Kasumi-1 (cell line): ENCODE data around the gene ST3GAL3.
"Not testable (repeated sequence)": the region's sequence is repeated elsewhere in the genome, so short reads cannot be mapped to it uniquely, and the experiment has no call there.

Source experiments
- DNase-seq, 2 experiments: peaks; one replicate each; lab custom pipeline; 2025; lab: John Stamatoyannopoulos, UW

The ST3GAL3 gene

GRCh38 chr1:43703836-43704235 lies 3.5 kb upstream of the ST3GAL3 start:
- no peak for DNase-seq

GRCh38 chr1:43704838-43705237 lies 2.5 kb upstream of the ST3GAL3 start:
- peak; percentile 21 for DNase-seq

DNA sequence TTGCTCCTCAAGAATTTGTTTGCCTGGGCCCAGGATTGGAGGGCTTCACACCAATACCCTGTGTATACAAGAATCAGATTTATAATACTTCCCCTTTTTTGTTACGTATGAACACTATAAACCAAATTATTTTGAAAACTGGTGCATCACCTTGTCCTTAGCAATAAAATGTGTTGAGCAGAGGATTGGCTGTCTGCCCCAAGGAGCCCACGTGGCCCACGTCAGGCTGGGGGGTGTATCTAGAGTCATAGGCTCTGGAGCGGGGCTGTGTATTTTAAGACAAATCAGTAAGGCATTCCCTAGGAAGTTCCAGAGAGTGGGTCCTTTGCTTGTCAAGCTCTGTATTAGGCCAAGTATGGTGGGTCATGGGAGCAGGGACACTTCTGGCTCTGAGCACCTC lies 2.0 kb upstream of the ST3GAL3 start:
- DNase-seq: no peak

GRCh38 chr1:43705982-43706597 lies 1.2 kb upstream of the ST3GAL3 start:
- no peak for DNase-seq

GRCh38 chr1:43706598-43707189 lies 642 bp upstream of the ST3GAL3 start:
- peak in 1 of 2 experiments; percentile 18 for DNase-seq

DNA sequence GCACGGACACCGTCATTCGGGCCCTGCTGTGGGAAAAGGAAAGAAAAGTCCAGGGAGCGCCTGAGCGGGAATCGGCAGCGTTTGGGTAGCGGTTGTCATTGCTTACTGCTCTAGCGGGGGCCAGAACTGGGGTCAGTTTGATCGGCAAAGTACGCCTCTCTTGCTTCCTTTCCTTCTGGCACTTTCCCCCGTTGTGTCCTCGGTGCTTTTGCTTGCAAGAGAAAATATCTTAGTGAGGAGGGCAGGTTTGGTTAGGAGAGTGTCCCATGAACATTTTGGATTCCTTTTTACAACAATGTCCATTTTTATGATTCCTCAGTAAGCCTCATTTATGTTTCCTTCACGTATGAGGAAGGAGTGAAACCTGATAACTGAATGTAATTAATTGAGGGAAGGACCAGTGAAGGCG lies 670 bp downstream of the ST3GAL3 start:
- DNase-seq: peak; percentile 23 to 34

DNA sequence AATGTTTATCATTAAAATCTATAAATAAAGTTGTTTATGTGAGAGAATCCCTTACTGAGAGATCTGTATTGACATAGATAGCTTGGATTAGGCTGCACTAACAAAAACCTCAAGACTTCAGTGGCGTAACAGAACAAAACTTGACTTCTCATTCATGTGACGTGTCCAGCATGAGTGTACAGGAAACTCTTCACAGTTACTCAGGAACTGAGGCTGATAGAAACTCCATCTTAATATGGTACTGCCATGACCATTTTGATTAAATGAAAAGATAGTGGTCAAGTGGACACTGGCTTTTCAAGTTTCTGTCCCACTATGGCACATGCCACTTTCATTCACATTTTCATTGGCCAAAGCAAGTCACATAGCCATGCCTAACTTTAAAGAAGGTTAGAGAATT lies 3.7 kb downstream of the ST3GAL3 start:
- peak; percentile 12 to 14 for DNase-seq

GRCh38 chr1:43711524-43712386 lies 4.4 kb downstream of the ST3GAL3 start:
- DNase-seq: no peak

GRCh38 chr1:43716559-43717281 lies 9.4 kb downstream of the ST3GAL3 start:
- no peak for DNase-seq

DNA sequence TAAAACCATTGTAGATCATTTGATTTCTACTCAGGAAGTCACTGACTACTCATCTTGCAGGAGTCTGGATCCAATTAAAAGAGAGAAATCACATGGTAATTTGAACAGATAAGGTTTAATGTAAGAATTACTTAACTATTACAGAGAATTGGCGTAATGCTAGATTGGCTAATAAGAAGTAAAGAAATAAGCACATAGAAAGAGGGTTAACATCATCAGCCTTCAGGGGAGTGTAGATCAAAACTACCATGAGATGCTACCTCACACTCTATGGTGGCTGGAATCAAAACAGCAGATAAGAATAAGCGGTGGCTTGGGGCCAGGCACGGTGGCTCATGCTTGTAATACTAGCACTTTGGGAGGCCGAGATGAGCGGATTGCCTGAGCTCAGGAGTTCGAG lies 11.7 kb downstream of the ST3GAL3 start:
- DNase-seq: no peak

DNA sequence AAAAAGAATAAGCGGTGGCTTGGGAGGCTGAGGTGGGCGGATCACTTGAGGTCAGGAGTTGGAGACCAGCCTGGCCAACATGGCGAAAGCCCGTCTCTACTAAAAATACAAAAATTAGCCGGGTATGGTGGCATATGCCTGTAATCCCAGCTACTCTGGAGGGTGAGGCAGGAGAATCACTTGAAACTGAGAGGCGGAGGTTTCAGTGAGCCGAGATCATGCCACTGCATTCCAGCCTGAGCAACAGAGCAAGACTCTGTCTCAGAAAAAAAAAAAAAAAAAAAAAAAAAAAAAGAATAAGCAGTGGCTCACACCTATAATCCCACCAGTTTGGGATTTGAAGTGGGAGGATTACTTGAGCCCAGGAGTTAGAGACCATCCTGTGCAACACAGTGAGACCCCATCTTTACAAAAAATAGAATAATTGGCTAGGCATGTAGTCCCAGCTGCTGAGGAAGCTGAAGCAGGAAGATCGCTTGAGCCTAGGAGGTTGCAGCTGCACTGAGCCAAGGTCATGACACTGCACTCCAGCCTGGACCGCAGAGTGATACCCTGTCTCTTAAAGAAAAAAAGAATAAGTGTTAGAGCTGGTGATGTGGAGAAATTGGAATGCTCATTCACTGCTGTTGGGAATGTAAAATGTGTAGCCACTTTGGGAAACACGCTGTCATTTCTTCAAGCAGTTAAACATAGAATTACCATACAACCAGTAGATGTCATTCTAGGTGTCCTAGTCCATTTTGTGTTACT lies 12.5 kb downstream of the ST3GAL3 start:
- not testable (repeated sequence) for DNase-seq

DNA sequence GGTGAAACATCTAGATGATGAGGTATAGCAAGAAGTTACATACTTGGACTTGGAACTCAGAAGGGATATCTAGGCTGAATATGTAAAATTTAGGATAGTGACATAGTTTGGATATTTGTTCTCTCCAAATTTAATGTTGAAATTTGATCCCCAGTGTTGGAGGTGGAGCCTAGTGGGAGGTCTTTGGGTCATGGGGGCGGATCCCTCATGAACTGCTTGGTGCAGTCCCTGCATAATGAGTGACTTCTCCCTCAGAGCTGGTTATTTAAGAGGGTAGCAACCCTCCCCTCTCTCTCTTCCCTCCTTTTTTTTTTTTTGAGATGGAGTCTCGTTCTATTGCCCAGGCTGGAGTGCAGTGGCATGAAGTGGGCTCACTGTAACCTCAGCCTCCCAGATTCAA lies 15.5 kb downstream of the ST3GAL3 start:
- no peak for DNase-seq

DNA sequence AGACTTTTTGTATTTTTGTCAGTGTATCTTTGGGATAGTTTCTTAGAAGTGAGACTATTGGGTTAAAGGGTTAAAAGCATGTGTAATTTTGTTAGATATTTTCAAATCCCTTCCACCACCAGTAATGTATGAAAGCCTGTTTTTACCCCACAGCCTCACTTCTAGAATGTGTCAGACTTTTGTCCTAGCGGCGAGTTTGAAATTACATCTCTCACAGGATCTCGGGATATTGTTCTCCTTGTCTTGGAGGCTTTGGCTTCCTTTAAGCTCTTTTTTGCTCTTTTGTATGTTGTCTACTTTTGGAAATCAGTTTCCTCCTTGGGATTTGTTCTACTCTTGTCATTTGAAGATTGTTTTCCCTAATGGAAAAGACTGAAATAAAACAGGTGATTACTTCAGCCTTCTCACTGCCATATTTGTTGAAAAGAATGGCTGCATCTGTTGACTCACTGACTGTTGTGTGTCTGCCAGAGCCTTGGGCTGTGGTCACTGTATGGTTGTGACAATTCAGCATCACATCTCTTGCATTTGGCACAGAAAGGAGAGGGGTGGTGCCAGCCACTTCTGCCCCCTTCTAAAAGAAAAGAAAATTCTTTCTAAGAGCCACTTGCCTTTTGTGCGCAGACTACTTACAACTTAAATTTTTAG lies 22.6 kb downstream of the ST3GAL3 start:
- DNase-seq: no peak

- no peak for DNase-seq
Observed at GRCh38 chr1:43731867-43732531, 24.7 kb downstream of the ST3GAL3 start.

DNA sequence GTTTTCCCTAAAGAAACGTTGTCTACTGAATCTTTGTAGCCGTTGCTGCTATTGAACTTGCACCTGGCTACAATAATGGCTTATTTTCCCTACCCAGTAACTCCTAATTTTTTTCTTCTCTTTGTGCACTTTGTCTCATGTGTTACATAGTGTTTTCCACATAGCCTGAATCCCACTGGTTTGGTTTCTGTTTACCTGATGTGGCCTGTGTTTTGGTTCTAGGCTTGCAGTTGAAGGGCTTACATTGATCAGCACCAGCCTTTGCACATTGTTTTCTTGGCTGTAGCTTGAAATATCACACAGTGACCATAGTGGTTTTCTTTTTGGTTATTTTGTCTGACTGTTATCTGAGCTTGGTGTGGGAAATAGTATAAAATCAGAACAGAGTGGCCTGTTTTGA lies 29.5 kb downstream of the ST3GAL3 start:
- no peak for DNase-seq

DNA sequence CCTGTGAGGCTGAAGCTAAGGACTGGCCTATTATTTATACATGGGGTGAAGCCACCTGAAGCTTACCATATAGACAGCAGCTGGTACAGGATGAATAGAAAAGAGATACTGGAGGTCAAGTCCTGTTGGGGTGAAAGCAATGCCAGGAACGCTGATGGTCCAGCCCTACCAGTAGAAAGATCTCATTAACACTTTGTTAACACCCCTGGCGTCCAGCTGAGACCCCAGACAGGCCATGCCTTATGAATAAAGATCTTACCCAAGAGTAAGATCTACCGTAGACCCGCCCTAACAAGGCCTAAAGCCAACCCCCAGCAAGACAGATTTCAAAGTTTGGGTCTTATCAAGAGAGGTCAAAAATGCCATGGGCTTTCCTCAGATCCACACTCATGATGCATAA lies 34.7 kb downstream of the ST3GAL3 start:
- DNase-seq: no peak

- DNase-seq: no peak
Observed at GRCh38 chr1:43743206-43743605, 35.9 kb downstream of the ST3GAL3 start.

GRCh38 chr1:43747736-43748135 lies 40.4 kb downstream of the ST3GAL3 start:
- DNase-seq: no peak

GRCh38 chr1:43750083-43750482 lies 42.7 kb downstream of the ST3GAL3 start:
- no peak for DNase-seq

GRCh38 chr1:43753422-43753821 lies 46.1 kb downstream of the ST3GAL3 start:
- DNase-seq: no peak

DNA sequence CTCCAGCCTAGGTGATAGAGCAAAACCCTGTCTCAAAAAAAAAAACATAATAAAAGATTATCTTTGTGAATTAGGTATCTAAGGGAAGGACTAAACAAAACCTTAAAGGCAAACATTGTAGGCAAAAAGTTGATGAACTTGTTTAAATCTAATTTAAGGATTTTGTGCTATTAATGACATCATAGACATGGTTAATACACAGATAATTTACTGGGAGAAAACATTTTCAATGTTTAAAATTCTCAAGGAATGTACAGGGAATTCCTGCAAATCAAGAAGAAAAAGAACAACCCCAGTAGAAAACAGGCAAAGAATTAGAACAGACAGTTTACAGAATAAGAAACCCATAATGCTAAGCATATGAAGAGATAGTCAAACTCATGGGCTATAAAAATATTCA lies 47.6 kb downstream of the ST3GAL3 start:
- no peak for DNase-seq
